ENCODE data around the gene GPS2. TPM values are rescaled to one million over a fixed set of nuclear protein-coding genes. Genes with fewer than 3 reads are reported as not detected.

Gene GPS2
- total RNA-seq, 1 donor from 2014 or later, result 51.1 TPM

GRCh38 chr17:7347630-7348477 lies 32.7 kb upstream of the GPS2 start:
- intact Hi-C loops (cut with DNase I), result loop anchor here (5.0 kb wide), 1 partner anchor 36 kb away; no protein-coding TSS in a partner anchor
- Histone ChIP-seq H3K4me3 (no peak overlapping the region), H3K4me1 (peaks cover 20% of the 10 kb centered on the region), H3K36me3 (no peaks in the 10 kb centered on the region), H3K9me3 (no peaks in the 10 kb centered on the region), H3K27me3 (no peaks in the 10 kb centered on the region), H3K27ac (no peak overlapping the region)
- TF ChIP-seq POLR2A (IDR thresholded peaks at IDR 0.05) (no peak), POLR2AphosphoS5 (IDR thresholded peaks at IDR 0.05; ENCODE audit: insufficient read depth in 1 of 2, low read depth in 1 of 2) (peak in 1 of 2 donors; percentile 12)
- TF ChIP-seq, protein P1, sequence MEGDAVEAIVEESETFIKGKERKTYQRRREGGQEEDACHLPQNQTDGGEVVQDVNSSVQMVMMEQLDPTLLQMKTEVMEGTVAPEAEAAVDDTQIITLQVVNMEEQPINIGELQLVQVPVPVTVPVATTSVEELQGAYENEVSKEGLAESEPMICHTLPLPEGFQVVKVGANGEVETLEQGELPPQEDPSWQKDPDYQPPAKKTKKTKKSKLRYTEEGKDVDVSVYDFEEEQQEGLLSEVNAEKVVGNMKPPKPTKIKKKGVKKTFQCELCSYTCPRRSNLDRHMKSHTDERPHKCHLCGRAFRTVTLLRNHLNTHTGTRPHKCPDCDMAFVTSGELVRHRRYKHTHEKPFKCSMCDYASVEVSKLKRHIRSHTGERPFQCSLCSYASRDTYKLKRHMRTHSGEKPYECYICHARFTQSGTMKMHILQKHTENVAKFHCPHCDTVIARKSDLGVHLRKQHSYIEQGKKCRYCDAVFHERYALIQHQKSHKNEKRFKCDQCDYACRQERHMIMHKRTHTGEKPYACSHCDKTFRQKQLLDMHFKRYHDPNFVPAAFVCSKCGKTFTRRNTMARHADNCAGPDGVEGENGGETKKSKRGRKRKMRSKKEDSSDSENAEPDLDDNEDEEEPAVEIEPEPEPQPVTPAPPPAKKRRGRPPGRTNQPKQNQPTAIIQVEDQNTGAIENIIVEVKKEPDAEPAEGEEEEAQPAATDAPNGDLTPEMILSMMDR (IDR thresholded peaks at IDR 0.05), result no peak
- no peak for DNase-seq (ENCODE audit: extremely low spot score in 2 of 2)

DNA sequence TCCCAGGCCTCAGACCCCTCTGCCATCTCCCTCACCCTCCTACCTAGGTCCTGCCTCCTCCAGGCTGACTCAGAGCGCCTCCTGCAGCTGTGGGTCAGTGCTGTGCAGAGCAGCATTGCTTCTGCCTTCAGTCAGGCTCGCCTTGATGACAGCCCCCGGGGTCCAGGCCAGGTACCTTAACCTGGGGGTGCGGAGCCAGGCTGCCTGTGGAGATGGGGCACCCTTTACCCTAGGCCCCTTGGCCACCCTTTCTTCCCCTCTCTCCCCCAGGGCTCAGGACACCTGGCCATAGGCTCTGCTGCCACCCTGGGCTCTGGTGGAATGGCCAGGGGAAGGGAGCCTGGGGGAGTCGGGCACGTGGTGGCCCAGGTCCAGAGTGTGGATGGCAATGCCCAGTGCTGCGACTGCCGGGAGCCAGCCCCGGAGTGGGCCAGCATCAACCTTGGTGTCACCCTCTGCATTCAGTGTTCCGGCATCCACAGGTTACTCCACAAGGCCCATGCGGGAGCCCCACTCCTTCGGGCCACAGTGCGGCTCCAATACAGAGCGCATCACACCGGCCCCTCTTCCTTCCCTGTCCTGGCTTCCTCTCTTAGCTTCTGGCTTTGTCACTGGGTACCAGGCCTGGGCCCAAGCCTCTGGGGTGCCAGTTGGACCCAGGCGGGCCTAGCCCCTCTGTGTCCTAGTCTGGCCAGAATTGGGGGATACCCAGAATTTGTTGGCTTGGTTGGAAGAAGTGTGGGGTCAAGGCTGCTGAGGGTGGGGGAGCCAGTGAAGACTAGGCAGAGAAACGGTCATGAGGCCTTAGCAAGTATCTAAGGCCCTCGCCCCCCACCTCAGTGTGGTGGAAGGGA lies 31.8 kb upstream of the GPS2 start:
- DNase-seq (ENCODE audit: extremely low spot score in 2 of 2), result no peak
- Histone ChIP-seq H3K36me3 (no peaks in the 10 kb centered on the region), H3K4me3 (no peak overlapping the region), H3K4me1 (peaks cover 15% of the 10 kb centered on the region), H3K27ac (no peak overlapping the region), H3K9me3 (no peaks in the 10 kb centered on the region), H3K27me3 (no peaks in the 10 kb centered on the region)
- TF ChIP-seq, protein P1 (IDR thresholded peaks at IDR 0.05), result no peak
- TF ChIP-seq POLR2A (IDR thresholded peaks at IDR 0.05), result no peak
- no peak for TF ChIP-seq POLR2AphosphoS5 (IDR thresholded peaks at IDR 0.05; ENCODE audit: insufficient read depth in 1 of 2, low read depth in 1 of 2)
- intact Hi-C loops (cut with DNase I), result loop anchor here (5.0 kb wide), 1 partner anchor 35 kb away; no protein-coding TSS in a partner anchor

DNA sequence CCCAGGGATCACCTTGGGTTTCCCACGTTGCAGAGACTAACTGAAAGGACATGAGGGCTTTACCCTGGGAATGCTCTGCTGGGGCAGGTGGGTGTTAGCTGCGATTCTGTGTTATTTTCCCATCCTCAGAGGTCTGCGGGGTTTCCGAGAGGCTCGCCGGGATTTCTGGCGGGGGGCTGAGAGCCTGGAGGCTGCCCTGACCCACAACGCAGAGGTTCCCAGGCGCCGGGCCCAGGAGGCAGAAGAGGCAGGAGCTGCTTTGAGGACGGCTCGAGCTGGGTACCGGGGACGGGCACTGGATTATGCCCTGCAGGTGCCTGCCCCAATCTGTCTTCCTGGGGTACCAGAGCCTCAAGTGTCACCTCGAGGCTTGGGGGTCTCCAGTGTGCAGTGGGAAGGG lies 28.1 kb upstream of the GPS2 start:
- no peak overlapping the region for H3K27ac ChIP-seq
- no peaks in the 10 kb centered on the region for H3K27me3 ChIP-seq
- H3K4me3 ChIP-seq, result no peak overlapping the region
- no peaks in the 10 kb centered on the region for H3K9me3 ChIP-seq
- no peak for DNase-seq (ENCODE audit: extremely low spot score in 2 of 2)
- intact Hi-C loops (cut with DNase I), result no loop called here
- TF ChIP-seq POLR2AphosphoS5 (IDR thresholded peaks at IDR 0.05; ENCODE audit: insufficient read depth in 1 of 2, low read depth in 1 of 2), result no peak
- TF ChIP-seq POLR2A (IDR thresholded peaks at IDR 0.05), result no peak
- TF ChIP-seq, protein P1 (IDR thresholded peaks at IDR 0.05), result no peak
- H3K36me3 ChIP-seq, result no peaks in the 10 kb centered on the region
- no peaks in the 10 kb centered on the region for H3K4me1 ChIP-seq

- no peak overlapping the region for H3K27ac ChIP-seq
- DNase-seq (ENCODE audit: extremely low spot score in 2 of 2), result no peak
- no peaks in the 10 kb centered on the region for H3K9me3 ChIP-seq
- no peak for TF ChIP-seq POLR2A (IDR thresholded peaks at IDR 0.05)
- no peak for TF ChIP-seq POLR2AphosphoS5 (IDR thresholded peaks at IDR 0.05; ENCODE audit: insufficient read depth in 1 of 2, low read depth in 1 of 2)
- TF ChIP-seq, protein P1 (IDR thresholded peaks at IDR 0.05), result no peak
- H3K4me1 ChIP-seq, result no peaks in the 10 kb centered on the region
- no peaks in the 10 kb centered on the region for H3K36me3 ChIP-seq
- H3K27me3 ChIP-seq, result no peaks in the 10 kb centered on the region
- H3K4me3 ChIP-seq, result no peak overlapping the region
- intact Hi-C loops (cut with DNase I), result no loop called here
These were observed 26.7 kb upstream of the GPS2 start for GRCh38 chr17:7341842-7342241.

All from vagina (tissue), 2 donors.